Measurements from ENCODE around the gene PLXNB1.

Gene PLXNB1

GRCh38 chr3:48418651-48419050 is 11.2 kb downstream of the PLXNB1 start:
- no peak for DNase-seq (ENCODE audit: low spot score)

GRCh38 chr3:48418140-48418539 is 11.7 kb downstream of the PLXNB1 start:
- DNase-seq (ENCODE audit: low spot score): no peak

- DNase-seq (ENCODE audit: low spot score): no peak
Measured at GRCh38 chr3:48417529-48418108, 12.3 kb downstream of the PLXNB1 start.

GRCh38 chr3:48416546-48416945 is 13.3 kb downstream of the PLXNB1 start:
- no peak for DNase-seq (ENCODE audit: low spot score)

GRCh38 chr3:48416091-48416505 is 13.8 kb downstream of the PLXNB1 start:
- no peak for DNase-seq (ENCODE audit: low spot score)

- DNase-seq (ENCODE audit: low spot score): no peak
Measured at GRCh38 chr3:48415251-48415953, 14.5 kb downstream of the PLXNB1 start.

GRCh38 chr3:48414376-48415250 is 15.3 kb downstream of the PLXNB1 start:
- no peak for DNase-seq (ENCODE audit: low spot score)

GRCh38 chr3:48413611-48414010 is 16.3 kb downstream of the PLXNB1 start:
- no peak for DNase-seq (ENCODE audit: low spot score)

- no peak for DNase-seq (ENCODE audit: low spot score)
Measured at GRCh38 chr3:48413086-48413485, 16.8 kb downstream of the PLXNB1 start.

- DNase-seq (ENCODE audit: low spot score): no peak
Measured at GRCh38 chr3:48412375-48413001, 17.4 kb downstream of the PLXNB1 start.

GRCh38 chr3:48411606-48412374 is 18.1 kb downstream of the PLXNB1 start:
- DNase-seq (ENCODE audit: low spot score): no peak

- no peak for DNase-seq (ENCODE audit: low spot score)
Measured at GRCh38 chr3:48411041-48411588, 18.8 kb downstream of the PLXNB1 start.

GRCh38 chr3:48410205-48411040 is 19.5 kb downstream of the PLXNB1 start:
- DNase-seq (ENCODE audit: low spot score): no peak

GRCh38 chr3:48409291-48410201 is 20.3 kb downstream of the PLXNB1 start:
- DNase-seq (ENCODE audit: low spot score): no peak

GRCh38 chr3:48408823-48409281 is 21.0 kb downstream of the PLXNB1 start:
- DNase-seq (ENCODE audit: low spot score): no peak

- no peak for DNase-seq (ENCODE audit: low spot score)
Measured at GRCh38 chr3:48407542-48408099, 22.3 kb downstream of the PLXNB1 start.

GRCh38 chr3:48406443-48407431 is 23.1 kb downstream of the PLXNB1 start:
- no peak for DNase-seq (ENCODE audit: low spot score)

GRCh38 chr3:48405971-48406370 is 23.9 kb downstream of the PLXNB1 start:
- DNase-seq (ENCODE audit: low spot score): no peak

Data from AG08396 (cell line).